Endothelial cell (in vitro differentiated cells): ENCODE results near the gene UROC1. TPM values are rescaled to one million over a fixed set of nuclear protein-coding genes. Genes with fewer than 3 reads are reported as not detected.

ENCODE experiments used
- DNase-seq: peaks from one replicate; pipeline ENCODE4 v3.0.0; 2021; ENCODE audit warnings: low spot score
- H3K27ac Mint-ChIP-seq: one replicate; pipeline ENCODE4 v1.8.0; 2021; ENCODE audit warnings: mixed read lengths, inconsistent platforms; ENCODE audit not compliant: unreplicated experiment
- H3K27me3 Mint-ChIP-seq: one replicate; pipeline ENCODE4 v1.8.0; 2021; ENCODE audit warnings: mild to moderate bottlenecking, moderate library complexity, mixed read lengths, inconsistent platforms; ENCODE audit not compliant: unreplicated experiment
- H3K36me3 Mint-ChIP-seq: one replicate; pipeline ENCODE4 v1.8.0; 2021; ENCODE audit warnings: mild to moderate bottlenecking, low read depth, mixed read lengths, inconsistent platforms; ENCODE audit not compliant: unreplicated experiment
- H3K4me1 Mint-ChIP-seq: one replicate; pipeline ENCODE4 v1.8.0; 2021; ENCODE audit warnings: mild to moderate bottlenecking, mixed read lengths, inconsistent platforms; ENCODE audit not compliant: unreplicated experiment
- H3K4me3 Mint-ChIP-seq: one replicate; pipeline ENCODE4 v1.8.0; 2021; ENCODE audit warnings: mild to moderate bottlenecking, mixed read lengths, inconsistent platforms; ENCODE audit not compliant: unreplicated experiment
- H3K9me3 Mint-ChIP-seq: one replicate; pipeline ENCODE4 v1.8.0; 2021; ENCODE audit warnings: mixed read lengths, inconsistent platforms; ENCODE audit not compliant: unreplicated experiment
- total RNA-seq: library from RNA; stranded (reverse); fragmentation: NEBNext Ultra II Directional; extraction: Animal tissue kit (Norgen Biotek cat#: 25700); gene quantifications from one replicate; pipeline ENCODE4 v1.2.1, GENCODE V29; 2021; ENCODE audit not compliant: unreplicated experiment
- TF ChIP-seq, protein P1 (sequence below): fragments of 200-600 bp; sonication (generic); IDR thresholded peaks from one replicate; pipeline ENCODE4 v1.5.0; 2021; ENCODE audit warnings: antibody characterized with exemption; ENCODE audit not compliant: unreplicated experiment

UROC1 gene
- total RNA-seq, 1 donor from 2014 or later = not detected

DNA sequence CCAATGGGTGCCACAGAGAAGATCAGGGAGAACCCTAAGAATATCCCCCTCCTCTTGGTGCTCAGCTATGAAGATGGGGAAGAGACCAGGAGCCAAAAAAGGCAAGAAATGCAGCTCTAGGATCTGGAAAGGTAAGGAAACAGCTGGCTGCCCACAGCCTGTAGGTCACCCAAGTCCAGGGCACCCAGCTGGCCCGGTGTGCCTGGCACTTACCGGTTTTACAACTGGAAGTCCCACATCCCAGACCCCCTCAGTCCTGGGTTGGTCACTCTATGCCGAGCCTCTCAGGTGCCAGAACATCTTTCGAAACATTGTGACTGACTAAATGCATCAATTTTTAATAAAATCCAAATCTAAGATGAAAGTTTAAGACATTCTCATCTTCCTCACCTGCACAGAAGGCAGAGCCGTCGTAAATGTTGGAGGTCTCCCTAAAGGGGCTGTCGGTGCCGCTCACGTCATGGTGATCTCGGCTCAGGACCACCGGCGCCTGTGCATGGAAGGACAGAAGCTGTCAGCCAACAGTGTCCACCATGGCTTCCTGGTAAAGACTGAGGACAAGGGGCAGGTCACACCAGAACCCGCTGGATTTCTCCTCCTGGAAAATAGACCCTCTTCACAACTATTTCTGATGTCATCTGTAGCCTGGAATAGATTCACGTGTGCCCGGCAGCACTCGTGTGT is 28.5 kb downstream of the UROC1 start:
- no peak overlapping the region for H3K27ac Mint-ChIP-seq
- DNase-seq = no peak
- H3K9me3 Mint-ChIP-seq = no peaks in the 10 kb centered on the region
- TF ChIP-seq, protein P1, sequence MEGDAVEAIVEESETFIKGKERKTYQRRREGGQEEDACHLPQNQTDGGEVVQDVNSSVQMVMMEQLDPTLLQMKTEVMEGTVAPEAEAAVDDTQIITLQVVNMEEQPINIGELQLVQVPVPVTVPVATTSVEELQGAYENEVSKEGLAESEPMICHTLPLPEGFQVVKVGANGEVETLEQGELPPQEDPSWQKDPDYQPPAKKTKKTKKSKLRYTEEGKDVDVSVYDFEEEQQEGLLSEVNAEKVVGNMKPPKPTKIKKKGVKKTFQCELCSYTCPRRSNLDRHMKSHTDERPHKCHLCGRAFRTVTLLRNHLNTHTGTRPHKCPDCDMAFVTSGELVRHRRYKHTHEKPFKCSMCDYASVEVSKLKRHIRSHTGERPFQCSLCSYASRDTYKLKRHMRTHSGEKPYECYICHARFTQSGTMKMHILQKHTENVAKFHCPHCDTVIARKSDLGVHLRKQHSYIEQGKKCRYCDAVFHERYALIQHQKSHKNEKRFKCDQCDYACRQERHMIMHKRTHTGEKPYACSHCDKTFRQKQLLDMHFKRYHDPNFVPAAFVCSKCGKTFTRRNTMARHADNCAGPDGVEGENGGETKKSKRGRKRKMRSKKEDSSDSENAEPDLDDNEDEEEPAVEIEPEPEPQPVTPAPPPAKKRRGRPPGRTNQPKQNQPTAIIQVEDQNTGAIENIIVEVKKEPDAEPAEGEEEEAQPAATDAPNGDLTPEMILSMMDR = no peak
- H3K4me1 Mint-ChIP-seq = peaks cover 14% of the 10 kb centered on the region
- peaks cover 4% of the 10 kb centered on the region for H3K36me3 Mint-ChIP-seq
- peaks cover 7% of the 10 kb centered on the region for H3K27me3 Mint-ChIP-seq
- no peak overlapping the region for H3K4me3 Mint-ChIP-seq

GRCh38 chr3:126488185-126488584 is 29.4 kb downstream of the UROC1 start:
- Mint-ChIP-seq H3K4me1 (peaks cover 14% of the 10 kb centered on the region), H3K27me3 (peaks cover 10% of the 10 kb centered on the region), H3K36me3 (peaks cover 4% of the 10 kb centered on the region), H3K27ac (no peak overlapping the region), H3K4me3 (no peak overlapping the region), H3K9me3 (no peaks in the 10 kb centered on the region)
- no peak for DNase-seq
- TF ChIP-seq, protein P1 = no peak

DNA sequence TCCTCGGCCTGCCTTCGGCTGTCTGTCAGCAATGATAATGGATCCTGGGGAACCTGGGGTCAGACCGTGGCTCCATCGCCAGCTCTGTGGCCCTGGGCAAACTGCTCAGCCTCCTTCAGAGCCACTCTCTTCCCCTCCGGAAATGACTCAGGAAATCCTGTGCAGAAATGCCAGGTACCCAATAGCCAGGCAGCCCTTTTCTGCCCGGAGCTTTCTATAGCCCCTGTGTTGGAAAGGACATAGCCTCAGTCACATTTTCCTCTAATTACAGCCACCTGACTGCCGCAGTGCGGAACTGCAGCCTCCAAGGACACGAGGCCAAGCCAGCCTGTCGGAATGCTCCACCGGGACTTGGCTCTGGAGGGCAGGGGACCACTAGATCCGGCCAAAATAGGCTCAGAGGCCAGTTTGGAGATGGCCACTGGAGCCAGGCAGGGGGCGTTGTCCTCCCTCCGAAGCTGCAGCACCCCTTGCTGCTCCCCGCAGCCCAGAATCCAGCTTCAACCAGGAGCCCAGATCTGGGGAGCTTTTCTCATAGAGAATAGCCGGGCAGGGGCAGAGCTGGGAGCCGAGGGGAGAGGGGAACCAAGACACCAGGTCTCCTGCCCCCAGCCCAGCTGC is 30.3 kb downstream of the UROC1 start:
- peak; percentile 54 for DNase-seq
- Mint-ChIP-seq H3K27ac (peak overlapping the region; percentile 66), H3K36me3 (peaks cover 4% of the 10 kb centered on the region), H3K4me1 (peaks cover 14% of the 10 kb centered on the region), H3K27me3 (peaks cover 11% of the 10 kb centered on the region), H3K4me3 (no peak overlapping the region), H3K9me3 (no peaks in the 10 kb centered on the region)
- TF ChIP-seq, protein P1 = no peak

GRCh38 chr3:126486360-126486847 is 31.2 kb downstream of the UROC1 start:
- TF ChIP-seq, protein P1 = no peak
- Mint-ChIP-seq H3K27ac (no peak overlapping the region), H3K36me3 (peaks cover 4% of the 10 kb centered on the region), H3K4me1 (peaks cover 14% of the 10 kb centered on the region), H3K4me3 (no peak overlapping the region), H3K27me3 (peaks cover 9% of the 10 kb centered on the region), H3K9me3 (no peaks in the 10 kb centered on the region)
- no peak for DNase-seq

DNA sequence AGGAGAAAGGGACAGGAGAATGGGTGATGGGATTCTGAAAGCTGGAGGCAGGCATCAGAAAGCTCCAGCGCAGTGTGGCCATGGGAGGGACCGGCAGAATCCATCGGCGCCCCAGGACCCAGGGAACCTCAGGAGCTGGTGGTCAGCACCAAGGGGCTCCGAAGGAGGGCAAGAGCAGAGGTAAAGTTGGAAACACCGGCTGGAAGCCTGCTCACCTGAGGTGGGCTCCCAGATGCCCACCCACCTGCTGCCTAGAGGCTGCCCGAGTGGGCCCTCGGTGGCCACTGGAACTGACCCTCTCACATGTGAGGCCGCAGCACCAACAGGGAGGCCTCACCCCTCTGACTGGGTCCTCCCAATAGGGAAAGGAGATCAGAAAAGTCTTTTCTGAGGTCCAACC is 31.6 kb downstream of the UROC1 start:
- H3K4me3 Mint-ChIP-seq = no peak overlapping the region
- peaks cover 4% of the 10 kb centered on the region for H3K36me3 Mint-ChIP-seq
- no peak for DNase-seq
- H3K27ac Mint-ChIP-seq = no peak overlapping the region
- peaks cover 14% of the 10 kb centered on the region for H3K4me1 Mint-ChIP-seq
- peaks cover 10% of the 10 kb centered on the region for H3K27me3 Mint-ChIP-seq
- no peaks in the 10 kb centered on the region for H3K9me3 Mint-ChIP-seq
- TF ChIP-seq, protein P1 = no peak
